Endothelial cell of umbilical vein (primary cell): ENCODE results near the gene SH3PXD2A. TPM values are rescaled to one million over a fixed set of nuclear protein-coding genes. Genes with fewer than 3 reads are reported as not detected.

Experiments used
- BruUV-seq: library from RNA; stranded (reverse); fragments of 400-500 nt; replicated peaks from 2 replicates; lab custom pipeline; 2021; lab: Mats Ljungman, UMichigan
- CTCF ChIA-PET: fragments of 300-600, 350-600 bp; sonication (Branson Sonifier 250); formaldehyde crosslinking; loops from one replicate; lab custom pipeline; 2021; ENCODE audit warnings: antibody characterized with exemption, inconsistent platforms; lab: Charles Lee
- POLR2A ChIA-PET: fragments of 300-600, 350-600 bp; sonication (Branson Sonifier 250); formaldehyde crosslinking; loops from one replicate; lab custom pipeline; 2021; ENCODE audit warnings: antibody characterized with exemption, inconsistent platforms; lab: Charles Lee
- DNase-seq: peaks from one replicate; pipeline ENCODE4 v3.0.0-alpha.2; 2011; ENCODE audit warnings: low read depth, low spot score
- FAIRE-seq: peaks from 2 replicates; lab custom pipeline; 2011; peaks lifted over from hg19 to GRCh38; lab: Jason Lieb, UNC
- H2AFZ ChIP-seq: 2 replicates; pipeline ENCODE4 v1.6.0; 2012; ENCODE audit warnings: low read depth, low read length, control low read depth, inconsistent platforms
- H3K27ac ChIP-seq: 2 replicates; pipeline ENCODE4 v1.5.1; 2011; ENCODE audit warnings: low read depth, mild to moderate bottlenecking, control low read depth, low read length, moderate library complexity; ENCODE audit not compliant: insufficient read depth
- H3K27me3 ChIP-seq, 2 experiments: 2 replicates each; pipeline versions ENCODE4 v1.6.0 to v1.6.1; 2011; ENCODE audit warnings: low read length in 2 of 2, mixed read lengths in 1 of 2; ENCODE audit not compliant: control insufficient read depth in 2 of 2, insufficient read depth in 2 of 2
- H3K36me3 ChIP-seq, 2 experiments: 2 replicates in 1 of 2; 3 replicates in 1 of 2; pipeline ENCODE4 v1.5.1; 2011; ENCODE audit warnings: low read length in 2 of 2, mild to moderate bottlenecking in 1 of 2, moderate library complexity in 1 of 2; ENCODE audit not compliant: control insufficient read depth in 2 of 2, insufficient read depth in 2 of 2; ENCODE audit errors: extremely low read depth in 1 of 2
- H3K4me1 ChIP-seq: 3 replicates; pipeline ENCODE4 v1.5.1; 2011; ENCODE audit warnings: mild to moderate bottlenecking, low read length; ENCODE audit not compliant: control insufficient read depth, insufficient read depth; ENCODE audit errors: extremely low read depth
- H3K4me2 ChIP-seq: 2 replicates; pipeline ENCODE4 v1.6.1; 2011; ENCODE audit warnings: low read length, control low read depth, mixed read lengths; ENCODE audit not compliant: insufficient read depth
- H3K4me3 ChIP-seq, 3 experiments: fragments of 200-600 bp in 1 of 3; sonication (generic), shearing (Covaris generic) in 1 of 3; replicated peaks in 1 of 3; 2 replicates each; pipeline ENCODE4 v1.5.1; 2011 to 2016; ENCODE audit warnings: control low read depth in 3 of 3, low read length in 3 of 3, mild to moderate bottlenecking in 2 of 3, inconsistent platforms in 1 of 3, low read depth in 1 of 3, moderate library complexity in 1 of 3; ENCODE audit not compliant: insufficient read depth in 1 of 3
- H3K79me2 ChIP-seq: 2 replicates; pipeline ENCODE4 v1.6.0; 2012; ENCODE audit warnings: low read length, inconsistent platforms; ENCODE audit not compliant: control insufficient read depth, insufficient read depth
- H3K9ac ChIP-seq: replicated peaks from 2 replicates; pipeline ENCODE3; 2011; ENCODE audit warnings: low read length, control low read depth; ENCODE audit not compliant: insufficient read depth; ENCODE audit errors: extremely low read depth
- H3K9me1 ChIP-seq: replicated peaks from 3 replicates; pipeline ENCODE4 v1.6.0; 2011; ENCODE audit warnings: mild to moderate bottlenecking, low read length; ENCODE audit not compliant: control insufficient read depth, insufficient read depth; ENCODE audit errors: extremely low read depth
- H3K9me3 ChIP-seq: replicated peaks from 2 replicates; pipeline ENCODE4 v1.5.1; 2012; ENCODE audit warnings: low read length, inconsistent platforms; ENCODE audit not compliant: control insufficient read depth, insufficient read depth
- H4K20me1 ChIP-seq: replicated peaks from 2 replicates; pipeline ENCODE3; 2011; ENCODE audit warnings: mild to moderate bottlenecking, low read length; ENCODE audit not compliant: control insufficient read depth, insufficient read depth; ENCODE audit errors: extremely low read depth
- EZH2 ChIP-seq: IDR thresholded peaks from 2 replicates; pipeline ENCODE4 v1.6.1; 2012; ENCODE audit warnings: borderline replicate concordance, low read depth, mild to moderate bottlenecking, moderate library complexity, low read length, inconsistent platforms; ENCODE audit not compliant: severe bottlenecking
- FOS ChIP-seq: IDR thresholded peaks from 2 replicates; pipeline ENCODE4 v1.6.1; 2011; ENCODE audit warnings: mild to moderate bottlenecking, low read length, moderate library complexity, borderline replicate concordance; ENCODE audit not compliant: insufficient read depth
- GATA2 ChIP-seq: IDR thresholded peaks from 2 replicates; pipeline ENCODE4 v1.7.0; 2011; ENCODE audit warnings: low read depth, mild to moderate bottlenecking, moderate library complexity, mixed read lengths, low read length; ENCODE audit not compliant: insufficient read length, insufficient read depth
- JUN ChIP-seq: IDR thresholded peaks from 2 replicates; pipeline ENCODE4 v1.6.1; 2011; ENCODE audit warnings: borderline replicate concordance, low read depth; ENCODE audit not compliant: insufficient read length, insufficient read depth
- MAX ChIP-seq: IDR thresholded peaks from 2 replicates; pipeline ENCODE4 v1.6.1; 2011; ENCODE audit not compliant: insufficient read depth, insufficient read length
- MYC ChIP-seq: IDR thresholded peaks from one replicate; pipeline ENCODE4 v1.6.1; 2011; ENCODE audit warnings: mild to moderate bottlenecking, low read depth, low read length
- POLR2A ChIP-seq: IDR thresholded peaks from 2 replicates; pipeline ENCODE4 v1.6.1; 2012; ENCODE audit warnings: low read depth, mild to moderate bottlenecking, control low read depth, low read length
- POLR2AphosphoS5 ChIP-seq: IDR thresholded peaks from 2 replicates; pipeline ENCODE4 v1.6.1; 2012; ENCODE audit warnings: low read depth, mild to moderate bottlenecking, control low read depth, low read length, moderate library complexity; ENCODE audit not compliant: insufficient read depth
- dilution Hi-C: fragments of 300-500 bp; cut with MboI; formaldehyde crosslinking; loops from one replicate; pipeline ENCODE4 v1.15.0; 2019; ENCODE audit warnings: low sequenced_read_pairs; ENCODE audit not compliant: extremely low pct_ligation_motif_present
- intact Hi-C: fragments of 100-400 bp; cut with micrococcal nuclease; formaldehyde crosslinking; loops from one replicate; pipeline ENCODE4 v1.10.0; 2022
- polyA plus RNA-seq, 4 experiments: library from polyadenylated mRNA; depleted of rRNA in 3 of 4; stranded (reverse) in 3 of 4; unstranded in 1 of 4; fragments of >200 nt; gene quantifications; 2 replicates each; pipeline versions ENCODE4 v1.2.1 to v1.2.3, GENCODE V29; 2011 to 2012; ENCODE audit warnings: missing spikeins in 1 of 4
- total RNA-seq: library from RNA; stranded (reverse); gene quantifications from 2 replicates; pipeline ENCODE4 v1.2.3, GENCODE V29; 2021
- TF ChIP-seq, protein P1 (sequence below), 2 donors: IDR thresholded peaks; 1 replicate in 1 of 2; 2 replicates in 1 of 2; pipeline ENCODE4 v1.5.1; 2011; ENCODE audit warnings: low read length in 2 of 2, mild to moderate bottlenecking in 2 of 2, moderate library complexity in 2 of 2, control low read depth in 1 of 2, inconsistent platforms in 1 of 2, low read depth in 1 of 2; ENCODE audit not compliant: insufficient read depth in 1 of 2; ENCODE audit errors: extremely low read depth in 1 of 2

The SH3PXD2A gene
- total and polyA plus RNA-seq, 2 donors (not counting 3 experiments of a cell fraction or from before 2014, with no cell fraction given) = 1.4 to 5.1 TPM

GRCh38 chr10:103791858-103792257, 63.5 kb downstream of the SH3PXD2A start:
- intact Hi-C loops (no loop called here), dilution Hi-C loops (no loop called here)
- H4K20me1 ChIP-seq = no peaks in the 10 kb centered on the region
- H3K4me2 ChIP-seq = no peak overlapping the region
- no peaks in the 10 kb centered on the region for H3K36me3 ChIP-seq
- no peak overlapping the region for H3K9ac ChIP-seq
- DNase-seq (no peak), FAIRE-seq (no peak)
- H3K27ac ChIP-seq = no peak overlapping the region
- no peaks in the 10 kb centered on the region for H3K9me3 ChIP-seq
- TF ChIP-seq MYC (no peak), POLR2AphosphoS5 (no peak), EZH2 (no peak)
- no peaks in the 10 kb centered on the region for H3K27me3 ChIP-seq
- H3K4me3 ChIP-seq = no peak overlapping the region
- no peaks in the 10 kb centered on the region for H3K4me1 ChIP-seq
- no peak overlapping the region for H2AFZ ChIP-seq
- no TSS peak for BruUV-seq
- CTCF ChIA-PET = interaction anchor here (1.1 kb wide), 1 partner anchor 43 kb away, joined by 3 read pairs; no protein-coding TSS in a partner anchor
- H3K9me1 ChIP-seq = no peaks in the 10 kb centered on the region
- POLR2A ChIA-PET = no interaction called here
- H3K79me2 ChIP-seq = no peaks in the 10 kb centered on the region

DNA sequence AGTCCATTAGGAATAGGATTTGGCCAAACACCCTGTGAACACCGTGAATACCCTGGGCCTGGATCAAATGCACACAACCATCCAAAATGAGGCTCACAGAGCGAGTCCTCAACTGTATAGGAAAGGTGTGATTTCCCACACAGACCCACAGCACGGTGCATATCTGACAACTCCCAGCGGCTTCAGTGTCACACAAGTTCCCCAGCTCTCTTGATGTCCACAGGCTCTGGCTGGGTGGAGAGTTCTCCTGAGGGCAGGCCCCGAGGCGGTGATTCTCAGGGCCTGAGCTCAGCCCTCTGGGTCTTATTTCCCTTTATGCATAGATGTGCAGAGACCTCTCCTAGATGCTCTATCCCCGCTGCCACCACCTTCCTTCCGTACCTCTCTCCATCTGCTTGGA, 64.1 kb downstream of the SH3PXD2A start:
- Histone ChIP-seq H3K4me2 (no peak overlapping the region), H3K27me3 (no peaks in the 10 kb centered on the region), H3K9me3 (no peaks in the 10 kb centered on the region), H3K27ac (no peak overlapping the region), H4K20me1 (no peaks in the 10 kb centered on the region), H3K9ac (no peak overlapping the region), H3K4me3 (no peak overlapping the region), H3K4me1 (no peaks in the 10 kb centered on the region), H3K79me2 (no peaks in the 10 kb centered on the region), H3K9me1 (no peaks in the 10 kb centered on the region), H3K36me3 (no peaks in the 10 kb centered on the region), H2AFZ (no peak overlapping the region)
- no TSS peak for BruUV-seq
- FAIRE-seq = no peak
- no peak for TF ChIP-seq POLR2A
- no peak for TF ChIP-seq EZH2
- no peak for TF ChIP-seq MYC
- TF ChIP-seq FOS = no peak
- TF ChIP-seq, protein P1, sequence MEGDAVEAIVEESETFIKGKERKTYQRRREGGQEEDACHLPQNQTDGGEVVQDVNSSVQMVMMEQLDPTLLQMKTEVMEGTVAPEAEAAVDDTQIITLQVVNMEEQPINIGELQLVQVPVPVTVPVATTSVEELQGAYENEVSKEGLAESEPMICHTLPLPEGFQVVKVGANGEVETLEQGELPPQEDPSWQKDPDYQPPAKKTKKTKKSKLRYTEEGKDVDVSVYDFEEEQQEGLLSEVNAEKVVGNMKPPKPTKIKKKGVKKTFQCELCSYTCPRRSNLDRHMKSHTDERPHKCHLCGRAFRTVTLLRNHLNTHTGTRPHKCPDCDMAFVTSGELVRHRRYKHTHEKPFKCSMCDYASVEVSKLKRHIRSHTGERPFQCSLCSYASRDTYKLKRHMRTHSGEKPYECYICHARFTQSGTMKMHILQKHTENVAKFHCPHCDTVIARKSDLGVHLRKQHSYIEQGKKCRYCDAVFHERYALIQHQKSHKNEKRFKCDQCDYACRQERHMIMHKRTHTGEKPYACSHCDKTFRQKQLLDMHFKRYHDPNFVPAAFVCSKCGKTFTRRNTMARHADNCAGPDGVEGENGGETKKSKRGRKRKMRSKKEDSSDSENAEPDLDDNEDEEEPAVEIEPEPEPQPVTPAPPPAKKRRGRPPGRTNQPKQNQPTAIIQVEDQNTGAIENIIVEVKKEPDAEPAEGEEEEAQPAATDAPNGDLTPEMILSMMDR (IDR thresholded peaks at IDR 0.05; ENCODE audit: extremely low read depth in 1 of 2, insufficient read depth in 1 of 2, low read depth in 1 of 2, low read length in 2 of 2) = no peak
- no peak for TF ChIP-seq JUN
- no peak for TF ChIP-seq POLR2AphosphoS5
- no peak for TF ChIP-seq MAX
- no peak for TF ChIP-seq GATA2
- DNase-seq = no peak
- CTCF ChIA-PET = interaction anchor here (1.1 kb wide), 1 partner anchor 42 kb away, joined by 3 read pairs; no protein-coding TSS in a partner anchor
- dilution Hi-C loops (no loop called here), intact Hi-C loops (no loop called here)
- POLR2A ChIA-PET = interaction anchor here (0.6 kb wide), 1 partner anchor 129 kb away, joined by 9 read pairs; no protein-coding TSS in a partner anchor
